ENCODE results near the gene LFNG. TPM values are rescaled to one million over a fixed set of nuclear protein-coding genes. Genes with fewer than 3 reads are reported as not detected.
A peak's percentile ranks its signal among the peaks of the same experiment; 100 is the strongest.
"Not testable (repeated sequence)": the region's sequence is repeated elsewhere in the genome, so short reads cannot be mapped to it uniquely, and the experiment has no call there.

LFNG gene
- total and polyA plus RNA-seq, 3 experiments from 2014 or later: 2.0 to 30.8 (median 28.0) TPM

DNA sequence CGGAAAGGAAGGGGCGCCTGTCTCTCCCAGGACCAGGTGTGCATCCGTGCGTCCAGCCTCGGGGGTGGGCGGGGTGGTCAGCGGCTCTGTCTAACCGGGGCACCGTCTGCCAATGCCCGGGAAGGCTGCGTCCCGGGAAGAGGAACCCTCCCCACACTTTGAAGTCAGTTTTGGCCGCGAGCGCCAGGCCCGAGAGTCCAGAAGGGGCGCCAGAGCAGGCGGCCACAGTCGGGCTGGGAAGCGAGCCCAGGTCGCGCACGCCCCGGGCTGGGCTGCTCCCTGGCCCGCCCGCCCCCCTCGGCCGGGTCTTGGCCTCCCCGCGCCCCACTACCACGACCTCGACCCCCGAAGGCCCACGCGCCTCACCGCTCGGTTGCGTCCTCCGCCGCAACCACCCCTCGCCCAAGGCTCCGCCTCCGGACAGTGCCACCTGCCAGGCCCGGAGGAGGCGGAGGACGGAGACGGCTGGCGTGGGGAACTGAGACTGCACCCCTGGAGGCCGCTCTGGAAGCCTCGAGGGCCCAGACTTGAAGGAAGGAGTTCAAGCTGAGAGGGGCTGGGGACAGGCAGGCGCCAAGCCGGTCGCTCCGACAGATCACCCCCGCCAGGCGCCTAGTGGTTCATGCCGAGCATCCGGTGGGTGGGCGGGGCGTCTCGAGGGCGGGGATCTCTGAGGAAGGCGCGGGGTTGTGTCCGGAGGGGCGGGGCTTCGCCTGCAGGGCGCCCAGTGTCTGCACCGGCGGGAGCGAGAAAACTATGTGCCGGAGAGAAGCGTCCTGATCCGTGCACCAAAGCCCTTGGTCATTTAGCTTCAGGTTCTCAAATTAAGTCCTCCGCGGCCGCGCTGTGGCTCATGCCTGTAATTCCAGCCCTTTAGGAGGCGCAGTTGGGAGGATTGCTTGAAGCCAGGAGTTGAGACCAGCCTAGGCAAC is 35.8 kb downstream of the LFNG start, which contains the start of gene BRAT1:
Gene BRAT1 (minus strand): TSS at position 404 of the 932 bp plus-strand sequence. CDS start 1,093 bp downstream, outside the sequence.
- DNase-seq: peak; percentile 90 to 98 (median 93)
- Histone ChIP-seq H3K4me1 (ENCODE audit: insufficient read depth, low read length) (peaks cover 27% of the 10 kb centered on the region), H3K27ac (ENCODE audit: low read depth, low read length) (peak within 1 kb of the TSS; percentile 90), H3K9me3 (ENCODE audit: low read length) (no peaks in the 10 kb centered on the region), H3K36me3 (ENCODE audit: insufficient read depth, low read length) (no peaks in the 10 kb centered on the region), H3K4me3 (ENCODE audit: low read length) (peak within 1 kb of the TSS; percentile 78), H3K27me3 (ENCODE audit: insufficient read depth, low read length, poor library complexity, severe bottlenecking) (no peaks in the 10 kb centered on the region)
- peaks cover 37 to 56% (median 45%) of the 10 kb centered on the region in 3 donors for H3K4me1 Mint-ChIP-seq
- no peaks in the 10 kb centered on the region for H3K9me3 Mint-ChIP-seq
- peak within 1 kb of the TSS; percentile 83 to 96 (median 90) for H3K4me3 Mint-ChIP-seq
- ChIA-PET CTCF (interaction anchor here (1.0 to 1.7 kb wide), 3 partner anchors 9 to 116 kb away, joined by 3 to 5 read pairs (median 5); no protein-coding TSS in a partner anchor), POLR2A (no interaction called here)
- peak within 1 kb of the TSS; percentile 76 to 92 (median 86) for H3K27ac Mint-ChIP-seq
- no peaks in the 10 kb centered on the region for H3K27me3 Mint-ChIP-seq
- peaks cover 0 to 18% (median 1%) of the 10 kb centered on the region in 3 donors for H3K36me3 Mint-ChIP-seq

DNA sequence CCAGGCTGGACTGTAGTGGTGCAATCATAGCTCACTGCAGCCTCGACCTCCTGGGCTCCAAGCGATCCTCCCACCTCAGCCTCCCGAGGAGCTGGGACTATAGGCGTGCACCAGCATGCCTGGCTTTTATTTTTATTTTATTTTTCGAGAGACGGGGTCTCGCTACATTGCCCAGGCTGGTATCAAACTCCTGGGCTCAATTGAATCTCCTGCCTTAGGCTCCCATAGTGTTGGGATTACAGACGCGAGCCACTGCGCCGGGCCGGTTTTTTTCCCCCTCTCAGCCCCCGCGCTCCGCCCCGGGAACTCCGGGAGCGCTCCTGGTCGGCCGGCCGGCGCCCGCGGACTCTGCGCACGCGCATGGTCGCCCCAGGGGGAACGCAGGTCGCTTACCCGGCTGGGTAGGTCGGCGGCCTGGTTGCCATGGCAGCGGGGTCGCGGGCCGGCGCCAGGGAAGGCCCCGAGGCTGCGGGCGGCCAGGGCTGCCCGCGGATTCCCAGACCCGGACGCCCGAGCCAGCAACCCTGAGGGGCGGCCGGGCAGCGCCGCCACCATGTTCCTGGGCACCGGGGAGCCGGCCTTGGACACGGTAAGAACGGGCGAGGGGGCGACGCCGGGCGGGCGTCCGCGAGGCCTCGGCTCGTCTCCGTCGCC is 39.2 kb downstream of the LFNG start, which contains the start of gene IQCE:
Gene IQCE (plus strand): TSS at position 351 of the 654 bp plus-strand sequence. CDS start 203 bp downstream, at position 554.
- peak within 1 kb of the TSS; percentile 74 to 90 (median 80) for H3K4me3 Mint-ChIP-seq
- H3K4me1 Mint-ChIP-seq: peaks cover 23 to 33% (median 31%) of the 10 kb centered on the region in 3 donors
- Histone ChIP-seq H3K4me3 (ENCODE audit: low read length) (peak within 1 kb of the TSS; percentile 53), H3K27ac (ENCODE audit: low read depth, low read length) (peak within 1 kb of the TSS; percentile 47), H3K36me3 (ENCODE audit: insufficient read depth, low read length) (no peaks in the 10 kb centered on the region), H3K9me3 (ENCODE audit: low read length) (no peaks in the 10 kb centered on the region), H3K27me3 (ENCODE audit: insufficient read depth, low read length, poor library complexity, severe bottlenecking) (no peaks in the 10 kb centered on the region), H3K4me1 (ENCODE audit: insufficient read depth, low read length) (peaks cover 17% of the 10 kb centered on the region)
- peak; percentile 81 to 94 (median 86) for DNase-seq
- ChIA-PET CTCF (interaction anchor here (0.6 to 2.0 kb wide), 5 partner anchors 9 to 156 kb away, joined by 3 to 8 read pairs (median 3); no protein-coding TSS in a partner anchor), POLR2A (no interaction called here)
- H3K27ac Mint-ChIP-seq: peak within 1 kb of the TSS in 5 of 8 donors; percentile 19 to 83 (median 70)
- H3K36me3 Mint-ChIP-seq: peaks cover 0 to 5% (median 0%) of the 10 kb centered on the region in 3 donors
- H3K9me3 Mint-ChIP-seq: no peaks in the 10 kb centered on the region
- no peaks in the 10 kb centered on the region for H3K27me3 Mint-ChIP-seq

DNA sequence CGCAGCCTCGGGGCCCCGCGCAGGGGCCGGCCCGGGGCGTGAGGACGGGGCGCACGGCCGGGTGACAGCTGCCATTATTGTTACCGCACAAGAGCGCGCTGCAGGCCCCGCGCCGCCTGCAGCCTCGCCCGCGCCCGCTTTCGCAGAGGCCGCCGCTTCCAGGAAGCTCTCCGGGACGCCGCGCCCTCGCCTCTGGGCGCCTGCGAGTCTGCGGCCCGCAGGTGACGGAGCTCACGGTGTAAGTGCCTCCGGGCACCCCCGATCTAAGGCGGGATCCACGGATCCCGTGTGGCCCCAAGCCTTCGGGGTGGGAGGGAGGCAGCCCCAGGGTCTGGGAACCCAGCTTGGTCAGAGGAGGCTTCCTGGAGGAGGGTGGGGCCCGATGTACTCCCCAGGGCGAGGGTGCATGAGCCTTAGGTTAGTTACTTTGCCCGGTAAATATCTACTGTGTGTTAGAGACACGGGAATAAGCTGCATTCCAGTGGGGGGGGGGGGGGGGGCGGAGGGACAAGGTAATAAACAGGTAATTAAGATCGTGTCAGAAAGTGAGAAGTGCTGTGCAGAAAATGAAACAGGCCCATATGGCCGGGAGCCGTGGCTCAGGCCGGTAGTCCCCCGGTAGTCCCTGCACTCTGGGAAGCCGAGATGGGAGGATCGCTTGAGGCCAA is 39.8 kb downstream of the LFNG start:
- Histone ChIP-seq H3K27ac (ENCODE audit: low read depth, low read length) (peak overlapping the region; percentile 47), H3K4me1 (ENCODE audit: insufficient read depth, low read length) (peaks cover 10% of the 10 kb centered on the region), H3K4me3 (ENCODE audit: low read length) (peak overlapping the region; percentile 53), H3K9me3 (ENCODE audit: low read length) (no peaks in the 10 kb centered on the region), H3K36me3 (ENCODE audit: insufficient read depth, low read length) (no peaks in the 10 kb centered on the region), H3K27me3 (ENCODE audit: insufficient read depth, low read length, poor library complexity, severe bottlenecking) (no peaks in the 10 kb centered on the region)
- Mint-ChIP-seq H3K27ac (peak overlapping the region in 1 of 8 donors; percentile 19), H3K27me3 (no peaks in the 10 kb centered on the region), H3K4me3 (peak overlapping the region; percentile 72 to 90 (median 78)), H3K4me1 (peaks cover 16 to 26% (median 25%) of the 10 kb centered on the region in 3 donors), H3K36me3 (peaks cover 0 to 2% (median 0%) of the 10 kb centered on the region in 3 donors), H3K9me3 (no peaks in the 10 kb centered on the region)
- no peak for DNase-seq
- POLR2A ChIA-PET: no interaction called here
- CTCF ChIA-PET: interaction anchor here (0.6 to 2.0 kb wide), 4 partner anchors 9 to 157 kb away, joined by 3 to 8 read pairs (median 4); no protein-coding TSS in a partner anchor

DNA sequence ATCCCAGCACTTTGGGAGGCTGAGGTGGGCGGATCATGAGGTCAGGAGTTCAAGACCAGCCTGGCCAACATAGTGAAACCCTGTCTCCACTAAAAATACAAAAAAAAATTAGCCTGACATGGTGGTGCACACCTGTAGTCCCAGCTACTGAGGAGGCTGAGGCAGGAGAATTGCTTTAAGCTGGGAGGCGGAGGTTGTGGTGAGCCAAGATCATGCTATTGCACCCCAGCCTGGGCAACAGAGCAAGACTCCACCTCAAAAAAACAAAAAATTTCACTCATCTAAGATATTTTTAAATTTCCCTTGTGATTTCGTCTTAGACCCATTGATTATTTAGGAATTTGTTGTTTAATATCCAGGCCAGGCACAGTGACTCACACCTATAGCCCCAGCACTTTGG is 44.4 kb downstream of the LFNG start:
- POLR2A ChIA-PET; H3K27me3 ChIP-seq (ENCODE audit: insufficient read depth, low read length, poor library complexity, severe bottlenecking); H3K4me1 ChIP-seq (ENCODE audit: insufficient read depth, low read length); H3K4me3 ChIP-seq (ENCODE audit: low read length); H3K36me3 Mint-ChIP-seq; H3K27ac ChIP-seq (ENCODE audit: low read depth, low read length); H3K27ac Mint-ChIP-seq; H3K9me3 ChIP-seq (ENCODE audit: low read length); DNase-seq; H3K9me3 Mint-ChIP-seq; H3K27me3 Mint-ChIP-seq; H3K36me3 ChIP-seq (ENCODE audit: insufficient read depth, low read length); H3K4me3 Mint-ChIP-seq: not testable (repeated sequence)
- CTCF ChIA-PET: interaction anchor here (1.2 kb wide), 1 partner anchor 157 kb away, joined by 3 read pairs; no protein-coding TSS in a partner anchor
- H3K4me1 Mint-ChIP-seq: peaks cover 6 to 20% (median 18%) of the 10 kb centered on the region in 3 donors

DNA sequence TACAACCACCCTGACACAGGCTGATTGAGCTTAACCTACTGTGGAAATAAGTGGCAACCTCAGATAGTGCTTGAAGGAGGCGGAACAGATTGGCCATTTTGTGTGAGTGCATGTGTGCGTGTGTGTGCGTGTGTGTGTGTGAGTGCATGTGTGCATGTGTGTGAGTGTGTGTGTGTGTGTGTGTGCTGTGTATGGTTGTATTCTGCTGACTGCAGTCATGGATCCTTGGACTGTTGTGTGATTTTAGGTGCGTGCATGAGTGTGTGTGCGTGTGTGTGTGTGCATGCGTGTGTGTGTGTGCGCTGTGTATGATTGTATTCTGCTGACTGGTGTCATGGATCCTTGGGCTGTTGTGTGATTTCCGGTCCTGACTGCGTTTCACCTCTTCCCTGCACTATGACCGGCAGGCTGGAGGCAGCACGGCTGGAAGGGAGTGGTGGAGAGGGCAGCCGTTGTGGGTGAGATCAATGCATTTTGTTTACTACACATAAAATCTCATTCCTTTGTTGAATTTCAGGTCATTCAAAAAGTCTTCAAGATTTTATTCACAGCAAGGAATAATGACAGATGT is 45.5 kb downstream of the LFNG start:
- POLR2A ChIA-PET: no interaction called here
- H3K27me3 ChIP-seq (ENCODE audit: insufficient read depth, low read length, poor library complexity, severe bottlenecking): no peaks in the 10 kb centered on the region
- no peaks in the 10 kb centered on the region for H3K27me3 Mint-ChIP-seq
- no peak overlapping the region for H3K4me3 ChIP-seq (ENCODE audit: low read length)
- H3K4me1 Mint-ChIP-seq: peaks cover 3 to 14% (median 13%) of the 10 kb centered on the region in 3 donors
- no peaks in the 10 kb centered on the region for H3K4me1 ChIP-seq (ENCODE audit: insufficient read depth, low read length)
- H3K9me3 ChIP-seq (ENCODE audit: low read length): no peaks in the 10 kb centered on the region
- H3K4me3 Mint-ChIP-seq: no peak overlapping the region
- H3K36me3 Mint-ChIP-seq: peaks cover 0 to 3% (median 0%) of the 10 kb centered on the region in 3 donors
- no peaks in the 10 kb centered on the region for H3K36me3 ChIP-seq (ENCODE audit: insufficient read depth, low read length)
- H3K27ac ChIP-seq (ENCODE audit: low read depth, low read length): no peak overlapping the region
- CTCF ChIA-PET: no interaction called here
- no peak for DNase-seq
- no peaks in the 10 kb centered on the region for H3K9me3 Mint-ChIP-seq
- H3K27ac Mint-ChIP-seq: no peak overlapping the region

DNA sequence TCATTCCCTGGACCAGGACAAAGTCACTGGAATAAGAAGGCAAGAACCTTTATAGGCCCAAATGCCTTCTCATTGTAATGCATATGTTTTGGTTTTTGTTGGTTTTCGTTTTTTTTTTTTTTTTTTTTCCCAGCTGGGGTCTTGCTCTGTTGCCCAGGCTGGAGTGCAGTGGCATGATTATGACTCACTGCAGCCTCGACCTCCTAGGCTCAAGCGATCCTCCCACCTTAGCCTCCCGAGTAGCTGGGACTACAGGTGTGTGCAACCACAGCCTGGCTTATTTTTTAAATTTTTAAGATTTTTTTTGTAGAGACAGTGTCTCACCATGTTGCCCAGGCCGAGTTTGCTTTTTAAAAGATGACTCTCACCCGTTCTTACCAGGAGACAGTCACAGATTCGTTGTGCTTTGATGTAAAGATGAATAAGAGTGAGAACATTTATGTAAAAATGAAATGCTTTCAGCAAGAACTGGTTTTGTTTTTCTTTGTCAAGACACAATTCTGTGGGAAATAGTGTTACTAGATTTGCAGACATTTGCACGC is 46.8 kb downstream of the LFNG start:
- Mint-ChIP-seq H3K36me3 (peaks cover 0 to 4% (median 2%) of the 10 kb centered on the region in 3 donors), H3K4me3 (peak overlapping the region in 2 of 7 donors; percentile 57 to 64), H3K9me3 (no peaks in the 10 kb centered on the region), H3K4me1 (peaks cover 2 to 13% (median 11%) of the 10 kb centered on the region in 3 donors), H3K27me3 (no peaks in the 10 kb centered on the region), H3K27ac (peak overlapping the region in 2 of 8 donors; percentile 57 to 76)
- Histone ChIP-seq H3K27ac (ENCODE audit: low read depth, low read length) (no peak overlapping the region), H3K4me1 (ENCODE audit: insufficient read depth, low read length) (no peaks in the 10 kb centered on the region), H3K9me3 (ENCODE audit: low read length) (no peaks in the 10 kb centered on the region), H3K27me3 (ENCODE audit: insufficient read depth, low read length, poor library complexity, severe bottlenecking) (no peaks in the 10 kb centered on the region), H3K36me3 (ENCODE audit: insufficient read depth, low read length) (no peaks in the 10 kb centered on the region), H3K4me3 (ENCODE audit: low read length) (no peak overlapping the region)
- no peak for DNase-seq
- ChIA-PET POLR2A (no interaction called here), CTCF (interaction anchor here (1.2 to 1.3 kb wide), 3 partner anchors 17 to 115 kb away, joined by 3 read pairs; no protein-coding TSS in a partner anchor)

Data from CD8-positive, alpha-beta memory T cell (primary cell).